AG04450 (cell line): Measurements from ENCODE around the gene CALML5. TPM values are rescaled to one million over a fixed set of nuclear protein-coding genes. Genes with fewer than 3 reads are reported as not detected.

Experiments used
- CTCF ChIA-PET: fragments of 300-600, 350-600 bp; formaldehyde crosslinking; extraction: SDS; loops from one replicate; lab custom pipeline; 2022; ENCODE audit warnings: antibody characterized with exemption, inconsistent platforms; lab: Charles Lee
- POLR2A ChIA-PET: fragments of 350-600 bp; formaldehyde crosslinking; extraction: SDS; loops from one replicate; lab custom pipeline; 2021; ENCODE audit warnings: antibody characterized with exemption, inconsistent platforms; lab: Yijun Ruan, JAX
- DNase-seq: peaks from one replicate; pipeline ENCODE4 v3.0.0-alpha.2; 2011; ENCODE audit warnings: low read depth, low spot score
- H3K27ac ChIP-seq: one replicate; pipeline ENCODE4 v1.5.1; 2012; ENCODE audit warnings: low read depth, low read length, control low read depth
- H3K27me3 ChIP-seq: one replicate; pipeline ENCODE4 v1.6.0; 2012; ENCODE audit warnings: low read length; ENCODE audit not compliant: control insufficient read depth, insufficient read depth
- H3K4me3 ChIP-seq: 2 replicates; pipeline ENCODE4 v1.5.1; 2011; ENCODE audit warnings: mild to moderate bottlenecking, low read depth, low read length, control low read depth
- H3K9me3 ChIP-seq: 2 replicates; pipeline ENCODE4 v1.5.1; 2012; ENCODE audit warnings: low read length; ENCODE audit not compliant: control insufficient read depth, insufficient read depth
- CTCF ChIP-seq: IDR thresholded peaks from 2 replicates; pipeline ENCODE4 v1.5.1; 2011; ENCODE audit warnings: low read depth, low read length, control low read depth, inconsistent platforms
- polyA plus RNA-seq: library from polyadenylated mRNA; depleted of rRNA; stranded (reverse); fragments of >200 nt; gene quantifications from 2 replicates; pipeline ENCODE4 v1.2.3, GENCODE V29; 2011

CALML5 gene
- polyA plus RNA-seq, 1 experiment, result not detected

GRCh38 chr10:5533098-5533731, 33.8 kb upstream of the CALML5 start:
- ChIA-PET POLR2A (no interaction called here), CTCF (no interaction called here)
- no peaks in the 10 kb centered on the region; the same call in 1 of the 2 replicates for H3K9me3 ChIP-seq
- H3K4me3 ChIP-seq, result no peak overlapping the region
- no peaks in the 10 kb centered on the region for H3K27me3 ChIP-seq
- no peak for TF ChIP-seq CTCF
- H3K27ac ChIP-seq, result no peak overlapping the region
- no peak for DNase-seq

- DNase-seq, result no peak
- ChIA-PET CTCF (no interaction called here), POLR2A (no interaction called here)
- no peak for TF ChIP-seq CTCF
- Histone ChIP-seq H3K9me3 (no peaks in the 10 kb centered on the region; the same call in 1 of the 2 replicates), H3K27me3 (no peaks in the 10 kb centered on the region), H3K27ac (no peak overlapping the region), H3K4me3 (no peak overlapping the region)
These were observed 33.3 kb upstream of the CALML5 start for GRCh38 chr10:5532618-5533097.

- ChIA-PET CTCF (no interaction called here), POLR2A (no interaction called here)
- Histone ChIP-seq H3K9me3 (no peaks in the 10 kb centered on the region; the same call in 1 of the 2 replicates), H3K4me3 (no peak overlapping the region), H3K27ac (no peak overlapping the region), H3K27me3 (no peaks in the 10 kb centered on the region)
- TF ChIP-seq CTCF, result no peak
- DNase-seq, result no peak
These were observed 32.9 kb upstream of the CALML5 start for GRCh38 chr10:5532307-5532605.

GRCh38 chr10:5531558-5532306, 32.4 kb upstream of the CALML5 start:
- DNase-seq, result no peak
- H3K4me3 ChIP-seq, result no peak overlapping the region
- H3K27ac ChIP-seq, result no peak overlapping the region
- no peak for TF ChIP-seq CTCF
- no peaks in the 10 kb centered on the region for H3K27me3 ChIP-seq
- ChIA-PET POLR2A (no interaction called here), CTCF (no interaction called here)
- H3K9me3 ChIP-seq, result no peaks in the 10 kb centered on the region; the same call in 1 of the 2 replicates
